ENCODE measurements around the gene ACTL7B. TPM values are rescaled to one million over a fixed set of nuclear protein-coding genes. Genes with fewer than 3 reads are reported as not detected.

ACTL7B gene
- total RNA-seq, 1 donor from 2014 or later, result not detected

DNA sequence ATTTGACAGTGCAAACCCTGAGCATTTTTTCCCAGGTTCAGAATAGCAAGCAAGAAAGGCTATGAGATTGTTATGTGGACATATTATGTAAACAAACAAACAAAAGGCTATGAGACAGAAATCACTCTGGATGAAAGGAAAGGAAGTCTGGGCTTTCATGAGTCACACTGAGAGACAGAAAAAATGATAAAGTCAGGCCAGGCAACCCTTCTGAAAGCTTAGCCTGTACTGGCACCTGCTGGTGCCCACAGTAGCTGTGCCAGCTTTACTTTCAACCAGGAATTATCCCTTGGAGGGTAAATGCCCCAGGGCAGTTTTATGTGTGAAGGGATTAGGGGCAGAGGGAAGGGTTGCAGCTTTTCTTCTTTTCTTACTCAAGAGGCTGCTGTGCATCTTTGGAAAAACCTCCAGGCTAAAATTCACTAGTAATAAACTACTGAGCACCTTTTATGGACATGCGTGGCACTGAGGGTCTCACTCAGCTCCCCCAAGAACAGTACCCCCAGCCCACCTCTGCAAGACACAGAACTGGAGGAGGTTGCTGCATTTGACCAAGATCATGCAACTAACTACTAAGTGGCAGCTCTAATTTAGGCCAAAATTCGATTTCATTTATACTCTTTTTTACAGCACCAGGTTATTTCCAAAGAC, 41.7 kb downstream of the ACTL7B start:
- Histone ChIP-seq H3K4me2 (ENCODE audit: low read length) (peak overlapping the region; percentile 20), H3K36me3 (ENCODE audit: insufficient read depth, low read length) (no peaks in the 10 kb centered on the region), H3K27ac (ENCODE audit: low read depth, low read length) (no peak overlapping the region), H3K9me3 (ENCODE audit: insufficient read depth, low read depth, low read length) (no peaks in the 10 kb centered on the region), H3K4me3 (ENCODE audit: insufficient read depth, low read depth, low read length) (no peak overlapping the region), H3K27me3 (ENCODE audit: insufficient read depth, low read length) (peaks cover 10% of the 10 kb centered on the region), H3K4me1 (ENCODE audit: insufficient read depth, low read length) (no peaks in the 10 kb centered on the region), H3K9ac (ENCODE audit: low read length) (no peak overlapping the region), H2AFZ (ENCODE audit: low read depth, low read length) (no peak overlapping the region), H4K20me1 (ENCODE audit: insufficient read depth, low read length) (no peaks in the 10 kb centered on the region), H3K79me2 (ENCODE audit: insufficient read depth, low read length) (no peaks in the 10 kb centered on the region)
- Mint-ChIP-seq H3K4me1 (ENCODE audit: low read depth, unreplicated experiment) (peaks cover 10% of the 10 kb centered on the region), H3K27me3 (ENCODE audit: low read depth, unreplicated experiment) (peaks cover 1% of the 10 kb centered on the region), H3K36me3 (ENCODE audit: low read depth, unreplicated experiment) (no peaks in the 10 kb centered on the region), H3K9me3 (ENCODE audit: unreplicated experiment) (peaks cover 2% of the 10 kb centered on the region), H3K4me3 (ENCODE audit: unreplicated experiment) (no peak overlapping the region), H3K27ac (ENCODE audit: unreplicated experiment) (no peak overlapping the region)
- TF ChIP-seq EZH2 (IDR thresholded peaks at IDR 0.05; ENCODE audit: insufficient read depth, low read length), result no peak
- TF ChIP-seq, protein P1, sequence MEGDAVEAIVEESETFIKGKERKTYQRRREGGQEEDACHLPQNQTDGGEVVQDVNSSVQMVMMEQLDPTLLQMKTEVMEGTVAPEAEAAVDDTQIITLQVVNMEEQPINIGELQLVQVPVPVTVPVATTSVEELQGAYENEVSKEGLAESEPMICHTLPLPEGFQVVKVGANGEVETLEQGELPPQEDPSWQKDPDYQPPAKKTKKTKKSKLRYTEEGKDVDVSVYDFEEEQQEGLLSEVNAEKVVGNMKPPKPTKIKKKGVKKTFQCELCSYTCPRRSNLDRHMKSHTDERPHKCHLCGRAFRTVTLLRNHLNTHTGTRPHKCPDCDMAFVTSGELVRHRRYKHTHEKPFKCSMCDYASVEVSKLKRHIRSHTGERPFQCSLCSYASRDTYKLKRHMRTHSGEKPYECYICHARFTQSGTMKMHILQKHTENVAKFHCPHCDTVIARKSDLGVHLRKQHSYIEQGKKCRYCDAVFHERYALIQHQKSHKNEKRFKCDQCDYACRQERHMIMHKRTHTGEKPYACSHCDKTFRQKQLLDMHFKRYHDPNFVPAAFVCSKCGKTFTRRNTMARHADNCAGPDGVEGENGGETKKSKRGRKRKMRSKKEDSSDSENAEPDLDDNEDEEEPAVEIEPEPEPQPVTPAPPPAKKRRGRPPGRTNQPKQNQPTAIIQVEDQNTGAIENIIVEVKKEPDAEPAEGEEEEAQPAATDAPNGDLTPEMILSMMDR (IDR thresholded peaks at IDR 0.05; ENCODE audit: insufficient read depth, low read depth, low read length), result peak; percentile 82
- FAIRE-seq (peak; percentile 76), DNase-seq (ENCODE audit: low read depth) (peak; percentile 26)

DNA sequence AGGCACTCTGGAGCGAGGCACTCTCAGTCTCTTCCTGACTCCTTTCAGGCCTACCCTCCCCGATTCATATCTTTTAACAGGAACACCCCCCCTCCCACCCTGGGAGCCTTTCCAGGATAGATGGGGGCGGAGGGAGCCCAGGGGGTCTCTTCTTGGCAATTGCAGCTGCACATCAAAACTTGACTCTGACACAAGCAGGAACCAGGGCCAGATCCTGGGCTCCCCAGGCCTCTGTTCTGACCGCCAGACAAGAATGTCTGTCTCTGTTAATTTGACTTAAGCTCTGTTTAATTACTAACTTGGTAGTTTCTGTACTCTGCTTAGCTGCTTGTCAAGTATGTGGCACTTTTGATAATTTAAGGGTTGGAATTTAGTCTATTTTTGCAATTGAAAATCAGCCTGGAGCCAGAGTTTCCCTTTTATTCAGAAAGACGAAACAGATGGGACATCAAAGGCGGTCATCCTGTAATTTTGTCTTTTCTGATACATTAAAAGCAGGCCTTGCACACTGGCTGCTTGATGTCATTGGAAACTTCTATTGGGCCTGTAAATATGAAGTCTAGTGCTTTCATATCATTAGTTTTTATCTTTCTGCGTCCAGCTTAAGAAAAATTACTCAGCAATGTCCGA, 43.3 kb downstream of the ACTL7B start:
- Mint-ChIP-seq H3K36me3 (ENCODE audit: low read depth, unreplicated experiment) (no peaks in the 10 kb centered on the region), H3K9me3 (ENCODE audit: unreplicated experiment) (no peaks in the 10 kb centered on the region), H3K4me1 (ENCODE audit: low read depth, unreplicated experiment) (peaks cover 10% of the 10 kb centered on the region), H3K27ac (ENCODE audit: unreplicated experiment) (no peak overlapping the region), H3K27me3 (ENCODE audit: low read depth, unreplicated experiment) (peaks cover 1% of the 10 kb centered on the region), H3K4me3 (ENCODE audit: unreplicated experiment) (no peak overlapping the region)
- H3K79me2 ChIP-seq (ENCODE audit: insufficient read depth, low read length), result no peaks in the 10 kb centered on the region
- no peaks in the 10 kb centered on the region for H3K36me3 ChIP-seq (ENCODE audit: insufficient read depth, low read length)
- no peaks in the 10 kb centered on the region for H3K4me1 ChIP-seq (ENCODE audit: insufficient read depth, low read length)
- H3K4me3 ChIP-seq (ENCODE audit: insufficient read depth, low read depth, low read length), result no peak overlapping the region
- H3K9ac ChIP-seq (ENCODE audit: low read length), result no peak overlapping the region
- no peak for DNase-seq (ENCODE audit: low read depth)
- H3K4me2 ChIP-seq (ENCODE audit: low read length), result no peak overlapping the region
- no peak for FAIRE-seq
- no peaks in the 10 kb centered on the region for H3K9me3 ChIP-seq (ENCODE audit: insufficient read depth, low read depth, low read length)
- no peaks in the 10 kb centered on the region for H4K20me1 ChIP-seq (ENCODE audit: insufficient read depth, low read length)
- H3K27ac ChIP-seq (ENCODE audit: low read depth, low read length), result no peak overlapping the region
- peaks cover 10% of the 10 kb centered on the region for H3K27me3 ChIP-seq (ENCODE audit: insufficient read depth, low read length)
- no peak overlapping the region for H2AFZ ChIP-seq (ENCODE audit: low read depth, low read length)
- TF ChIP-seq, protein P1 (IDR thresholded peaks at IDR 0.05; ENCODE audit: insufficient read depth, low read depth, low read length), result no peak
- TF ChIP-seq EZH2 (IDR thresholded peaks at IDR 0.05; ENCODE audit: insufficient read depth, low read length), result no peak

DNA sequence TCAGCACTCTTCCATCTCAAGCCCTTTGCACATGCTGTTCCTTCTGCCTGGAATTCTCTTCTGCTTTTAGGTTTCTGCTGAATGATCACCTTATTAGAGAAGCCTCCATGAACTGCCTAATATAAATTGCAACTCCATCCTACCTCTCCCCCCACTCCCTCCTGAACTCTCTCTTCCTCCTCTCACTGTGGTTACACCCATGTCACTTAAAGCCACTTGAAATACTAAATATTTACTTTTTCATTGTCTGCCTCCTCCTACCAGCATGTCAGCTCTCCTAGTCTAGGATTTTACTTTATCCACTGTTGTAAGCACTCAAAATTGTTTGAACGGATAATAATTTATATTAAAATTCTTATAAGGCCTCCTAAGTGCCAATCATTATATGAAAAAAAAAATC, 43.8 kb downstream of the ACTL7B start:
- no peak overlapping the region for H3K4me3 Mint-ChIP-seq (ENCODE audit: unreplicated experiment)
- H3K4me1 Mint-ChIP-seq (ENCODE audit: low read depth, unreplicated experiment), result peaks cover 10% of the 10 kb centered on the region
- Histone ChIP-seq H4K20me1 (ENCODE audit: insufficient read depth, low read length) (no peaks in the 10 kb centered on the region), H3K36me3 (ENCODE audit: insufficient read depth, low read length) (no peaks in the 10 kb centered on the region), H3K9ac (ENCODE audit: low read length) (no peak overlapping the region), H3K27me3 (ENCODE audit: insufficient read depth, low read length) (peaks cover 10% of the 10 kb centered on the region), H3K4me2 (ENCODE audit: low read length) (no peak overlapping the region), H3K4me3 (ENCODE audit: insufficient read depth, low read depth, low read length) (no peak overlapping the region), H3K79me2 (ENCODE audit: insufficient read depth, low read length) (no peaks in the 10 kb centered on the region), H3K4me1 (ENCODE audit: insufficient read depth, low read length) (no peaks in the 10 kb centered on the region), H3K9me3 (ENCODE audit: insufficient read depth, low read depth, low read length) (no peaks in the 10 kb centered on the region), H2AFZ (ENCODE audit: low read depth, low read length) (no peak overlapping the region), H3K27ac (ENCODE audit: low read depth, low read length) (no peak overlapping the region)
- no peaks in the 10 kb centered on the region for H3K36me3 Mint-ChIP-seq (ENCODE audit: low read depth, unreplicated experiment)
- no peak for TF ChIP-seq EZH2 (IDR thresholded peaks at IDR 0.05; ENCODE audit: insufficient read depth, low read length)
- TF ChIP-seq, protein P1 (IDR thresholded peaks at IDR 0.05; ENCODE audit: insufficient read depth, low read depth, low read length), result no peak
- peaks cover 4% of the 10 kb centered on the region for H3K27me3 Mint-ChIP-seq (ENCODE audit: low read depth, unreplicated experiment)
- DNase-seq (ENCODE audit: low read depth) (no peak), FAIRE-seq (no peak)
- peaks cover 3% of the 10 kb centered on the region for H3K9me3 Mint-ChIP-seq (ENCODE audit: unreplicated experiment)
- no peak overlapping the region for H3K27ac Mint-ChIP-seq (ENCODE audit: unreplicated experiment)
